Right lobe of liver (tissue), 6 donors: ENCODE results near the gene BMP7. TPM values are rescaled to one million over a fixed set of nuclear protein-coding genes. Genes with fewer than 3 reads are reported as not detected.

Experiments
- ATAC-seq, 4 donors: fragments of 200-7000 bp; cut with Tn5 transposase; one replicate each; pipeline ENCODE4 v1.9.1; 2020; ENCODE audit warnings: mild to moderate bottlenecking in 4 of 4, moderate library complexity in 4 of 4
- DNase-seq, 3 donors: peaks; one replicate each; pipeline ENCODE4 v3.0.0-alpha.2; 2020
- H3K27ac ChIP-seq, 3 donors: fragments of 200-600 bp; one replicate each; pipeline ENCODE4 v1.8.0; 2022
- H3K27me3 ChIP-seq, 2 donors: fragments of 200-600 bp; one replicate each; pipeline ENCODE4 v1.8.0; 2022
- H3K36me3 ChIP-seq, 4 donors: fragments of 200-600 bp; sonication (generic) in 1 of 4; one replicate each; pipeline versions ENCODE4 v1.5.1 to v1.8.0; 2017 to 2022; ENCODE audit warnings: control low read depth in 1 of 4
- H3K4me1 ChIP-seq, 4 donors: fragments of 200-600 bp; sonication (generic) in 1 of 4; one replicate each; pipeline versions ENCODE4 v1.5.1 to v1.8.0; 2017 to 2022; ENCODE audit warnings: control low read depth in 1 of 4
- H3K4me3 ChIP-seq, 3 donors: fragments of 200-600 bp; one replicate each; pipeline ENCODE4 v1.8.0; 2022
- H3K9me3 ChIP-seq, 4 donors: fragments of 200-600 bp; sonication (generic) in 1 of 4; one replicate each; pipeline versions ENCODE4 v1.5.1 to v1.8.0; 2017 to 2022; ENCODE audit warnings: control low read depth in 1 of 4
- CTCF ChIP-seq, 4 donors: fragments of 200-600 bp in 3 of 4; fragments of 450-650 bp in 1 of 4; IDR thresholded peaks; one replicate each; pipeline versions ENCODE4 v1.5.1 to v1.8.0; 2016 to 2022; ENCODE audit warnings: antibody characterized with exemption in 4 of 4, mild to moderate bottlenecking in 2 of 4
- POLR2A ChIP-seq: fragments of 450-650 bp; IDR thresholded peaks from one replicate; pipeline ENCODE4 v1.6.1; 2017; ENCODE audit warnings: antibody characterized with exemption, mild to moderate bottlenecking
- WGBS: methylation state at CpG from one replicate; pipeline ENCODE4 v1.1.6; 2018; ENCODE audit warnings: low coverage, low lambda C conversion rate; ENCODE audit not compliant: insufficient coverage; ENCODE audit errors: missing lambda C conversion rate; 5-methylcytosine and 5-hydroxymethylcytosine counted together
- intact Hi-C, 2 donors: fragments of 100-400 bp; cut with DNase I; formaldehyde crosslinking; loops; one replicate each; pipeline versions ENCODE4 v1.11.2 to v1.14.1; 2022
- total RNA-seq, 6 experiments: library from RNA; depleted of rRNA in 2 of 6; stranded (reverse); fragments of >200 nt in 2 of 6; fragmentation: NEBNext Ultra II Directional in 3 of 6; extraction: Animal tissue kit (Norgen Biotek cat#: 25700) in 3 of 6; gene quantifications; one replicate each; pipeline versions ENCODE4 v1.1.0 to v1.2.4, GENCODE V29; 2016 to 2023
- donor health status: DM: no; HTN: yes; CAD: no.
- donor health status: DM: no; HTN: no; CAD: no.
- donor health status: DM: no; HTN: no; CAD: no.
- donor health status: DM: no; HTN: yes; CAD: no.
- donor health status: DM: no; HTN: yes; CAD: no.

Gene BMP7
- total RNA-seq, 6 experiments from 2014 or later = not detected

GRCh38 chr20:57185188-57185743 lies 81.2 kb downstream of the BMP7 start:
- Histone ChIP-seq H3K4me1 (no peaks in the 10 kb centered on the region), H3K27ac (no peak overlapping the region), H3K9me3 (no peaks in the 10 kb centered on the region), H3K4me3 (no peak overlapping the region), H3K36me3 (no peaks in the 10 kb centered on the region), H3K27me3 (no peaks in the 10 kb centered on the region)
- 63% methylated on average over 3 of the region's 3 CpGs for WGBS
- ATAC-seq (no peak), DNase-seq (no peak)
- no peak for TF ChIP-seq POLR2A
- TF ChIP-seq CTCF (IDR thresholded peaks at IDR 0.05) = no peak
- intact Hi-C loops = no loop called here

- H3K4me1 ChIP-seq = no peaks in the 10 kb centered on the region
- WGBS = 86% methylated on average over 12 of the region's 19 CpGs
- TF ChIP-seq POLR2A (no peak), CTCF (IDR thresholded peaks at IDR 0.05) (no peak)
- no peaks in the 10 kb centered on the region for H3K36me3 ChIP-seq
- DNase-seq (no peak), ATAC-seq (no peak)
- no peak overlapping the region for H3K4me3 ChIP-seq
- no peaks in the 10 kb centered on the region for H3K9me3 ChIP-seq
- H3K27ac ChIP-seq = no peak overlapping the region
- intact Hi-C loops = no loop called here
- H3K27me3 ChIP-seq = no peaks in the 10 kb centered on the region
These were observed 82.9 kb downstream of the BMP7 start for GRCh38 chr20:57183457-57184009.

- no peak for DNase-seq
- TF ChIP-seq POLR2A (no peak), CTCF (IDR thresholded peaks at IDR 0.05) (no peak)
- H3K27ac ChIP-seq = no peak overlapping the region
- 48% methylated on average over 4 of the region's 7 CpGs for WGBS
- ATAC-seq = no peak
- no peaks in the 10 kb centered on the region for H3K9me3 ChIP-seq
- no peak overlapping the region for H3K4me3 ChIP-seq
- H3K36me3 ChIP-seq = no peaks in the 10 kb centered on the region
- intact Hi-C loops = no loop called here
- no peaks in the 10 kb centered on the region for H3K4me1 ChIP-seq
- H3K27me3 ChIP-seq = no peaks in the 10 kb centered on the region
These were observed 84.8 kb downstream of the BMP7 start for GRCh38 chr20:57181639-57182038.

GRCh38 chr20:57180954-57181353 lies 85.5 kb downstream of the BMP7 start:
- no peak overlapping the region for H3K4me3 ChIP-seq
- no peaks in the 10 kb centered on the region for H3K4me1 ChIP-seq
- no peak for TF ChIP-seq CTCF (IDR thresholded peaks at IDR 0.05)
- no peak for TF ChIP-seq POLR2A
- H3K27ac ChIP-seq = no peak overlapping the region
- no peaks in the 10 kb centered on the region for H3K27me3 ChIP-seq
- DNase-seq = no peak
- H3K36me3 ChIP-seq = no peaks in the 10 kb centered on the region
- intact Hi-C loops = no loop called here
- 31% methylated on average over 2 of the region's 5 CpGs for WGBS
- no peak for ATAC-seq
- no peaks in the 10 kb centered on the region for H3K9me3 ChIP-seq
